ENCODE results near the gene MRPL37.

DNA sequence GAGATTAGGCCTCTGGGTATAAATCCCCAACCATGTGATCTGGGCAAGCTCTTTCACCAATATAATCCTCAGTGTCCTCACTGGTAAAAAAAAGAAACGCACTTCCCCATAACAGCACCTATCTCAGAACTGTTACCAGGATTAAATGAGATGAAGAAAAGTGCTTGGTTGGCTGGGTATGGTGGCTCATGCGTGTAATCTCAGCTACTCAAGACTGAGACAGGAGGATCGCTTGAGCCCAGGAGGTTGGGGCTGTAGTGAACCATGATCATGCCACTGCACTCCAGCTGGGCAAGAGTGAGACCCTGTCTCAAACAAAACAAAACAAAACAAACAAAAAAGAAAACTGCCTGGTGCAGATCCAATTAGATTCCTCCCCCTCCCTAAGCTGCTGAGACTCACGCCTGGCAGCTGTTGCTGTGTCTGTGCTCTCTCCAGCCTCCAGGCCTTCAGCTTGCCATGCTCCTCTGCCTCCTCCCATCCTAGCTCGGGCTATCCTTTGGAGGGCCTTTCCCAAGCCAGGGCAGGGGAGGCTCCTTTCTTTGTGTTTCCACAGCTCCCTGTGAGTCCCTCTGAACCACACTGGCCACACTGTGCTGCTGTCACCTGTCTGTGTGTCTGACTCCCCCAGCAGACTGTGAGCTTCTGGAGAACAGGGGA, 19.1 kb upstream of the MRPL37 start:
- TF ChIP-seq TAF1 (IDR thresholded peaks at IDR 0.05; ENCODE audit: borderline replicate concordance, insufficient read depth, low read length) (no peak), SIN3A (IDR thresholded peaks at IDR 0.05; ENCODE audit: borderline replicate concordance, insufficient read depth, low read length) (no peak), POLR2AphosphoS5 (IDR thresholded peaks at IDR 0.05; ENCODE audit: low read depth, low read length) (no peak)
- TF ChIP-seq, protein P1, sequence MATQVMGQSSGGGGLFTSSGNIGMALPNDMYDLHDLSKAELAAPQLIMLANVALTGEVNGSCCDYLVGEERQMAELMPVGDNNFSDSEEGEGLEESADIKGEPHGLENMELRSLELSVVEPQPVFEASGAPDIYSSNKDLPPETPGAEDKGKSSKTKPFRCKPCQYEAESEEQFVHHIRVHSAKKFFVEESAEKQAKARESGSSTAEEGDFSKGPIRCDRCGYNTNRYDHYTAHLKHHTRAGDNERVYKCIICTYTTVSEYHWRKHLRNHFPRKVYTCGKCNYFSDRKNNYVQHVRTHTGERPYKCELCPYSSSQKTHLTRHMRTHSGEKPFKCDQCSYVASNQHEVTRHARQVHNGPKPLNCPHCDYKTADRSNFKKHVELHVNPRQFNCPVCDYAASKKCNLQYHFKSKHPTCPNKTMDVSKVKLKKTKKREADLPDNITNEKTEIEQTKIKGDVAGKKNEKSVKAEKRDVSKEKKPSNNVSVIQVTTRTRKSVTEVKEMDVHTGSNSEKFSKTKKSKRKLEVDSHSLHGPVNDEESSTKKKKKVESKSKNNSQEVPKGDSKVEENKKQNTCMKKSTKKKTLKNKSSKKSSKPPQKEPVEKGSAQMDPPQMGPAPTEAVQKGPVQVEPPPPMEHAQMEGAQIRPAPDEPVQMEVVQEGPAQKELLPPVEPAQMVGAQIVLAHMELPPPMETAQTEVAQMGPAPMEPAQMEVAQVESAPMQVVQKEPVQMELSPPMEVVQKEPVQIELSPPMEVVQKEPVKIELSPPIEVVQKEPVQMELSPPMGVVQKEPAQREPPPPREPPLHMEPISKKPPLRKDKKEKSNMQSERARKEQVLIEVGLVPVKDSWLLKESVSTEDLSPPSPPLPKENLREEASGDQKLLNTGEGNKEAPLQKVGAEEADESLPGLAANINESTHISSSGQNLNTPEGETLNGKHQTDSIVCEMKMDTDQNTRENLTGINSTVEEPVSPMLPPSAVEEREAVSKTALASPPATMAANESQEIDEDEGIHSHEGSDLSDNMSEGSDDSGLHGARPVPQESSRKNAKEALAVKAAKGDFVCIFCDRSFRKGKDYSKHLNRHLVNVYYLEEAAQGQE (IDR thresholded peaks at IDR 0.05; ENCODE audit: insufficient read depth in 1 of 2, low read depth in 2 of 2, low read length in 2 of 2), result no peak

All from PFSK-1 (cell line).